Esophagus muscularis mucosa (tissue), 4 donors: ENCODE data around the gene NAT9. TPM values are rescaled to one million over a fixed set of nuclear protein-coding genes. Genes with fewer than 3 reads are reported as not detected.
A peak's percentile ranks its signal among the peaks of the same experiment; 100 is the strongest.

Experiments
- DNase-seq: peaks from one replicate; pipeline ENCODE4 v3.0.0-alpha.2; 2017; ENCODE audit errors: extremely low spot score
- H3K27ac ChIP-seq, 4 donors: fragments of 200-600 bp; sonication (generic); replicated peaks in 1 of 4; 1 replicate in 3 of 4; 2 replicates in 1 of 4; pipeline ENCODE4 v1.5.1; 2016 to 2019; ENCODE audit warnings: mild to moderate bottlenecking in 1 of 4
- H3K27me3 ChIP-seq, 4 donors: fragments of 200-600 bp; sonication (generic); one replicate each; pipeline versions ENCODE4 v1.5.1 to v1.6.0; 2016 to 2019
- H3K36me3 ChIP-seq, 4 donors: fragments of 200-600 bp; sonication (generic); one replicate each; pipeline ENCODE4 v1.5.1; 2016 to 2019
- H3K4me1 ChIP-seq, 4 donors: fragments of 200-600 bp; sonication (generic); one replicate each; pipeline ENCODE4 v1.5.1; 2016 to 2019
- H3K4me3 ChIP-seq, 4 donors: fragments of 200-600 bp; sonication (generic); 1 replicate in 2 of 4; 2 replicates in 2 of 4; pipeline ENCODE4 v1.5.1; 2016 to 2019; ENCODE audit warnings: mild to moderate bottlenecking in 4 of 4, moderate library complexity in 1 of 4
- H3K9me3 ChIP-seq, 4 donors: fragments of 200-600 bp; sonication (generic); 1 replicate in 3 of 4; 2 replicates in 1 of 4; pipeline ENCODE4 v1.5.1; 2016 to 2019
- EP300 ChIP-seq: sonication (generic); formaldehyde crosslinking; IDR thresholded peaks from one replicate; pipeline ENCODE4 v1.6.1; 2017; ENCODE audit warnings: antibody characterized with exemption
- POLR2A ChIP-seq: fragments of 450-650 bp; IDR thresholded peaks from one replicate; pipeline ENCODE4 v1.6.1; 2017; ENCODE audit warnings: antibody characterized with exemption, moderate library complexity, mild to moderate bottlenecking, low read depth
- POLR2AphosphoS5 ChIP-seq, 2 donors: sonication (generic); formaldehyde crosslinking; IDR thresholded peaks; one replicate each; pipeline ENCODE4 v1.6.1; 2017; ENCODE audit warnings: antibody characterized with exemption in 2 of 2
- WGBS: methylation state at CpG from one replicate; pipeline ENCODE4 v1.1.5; 2018; 5-methylcytosine and 5-hydroxymethylcytosine counted together
- intact Hi-C: fragments of 100-400 bp; cut with DNase I; formaldehyde crosslinking; loops from one replicate; pipeline ENCODE4 v1.15.1; 2023
- total RNA-seq, 4 donors: library from RNA; depleted of rRNA; stranded (reverse); fragments of >200 nt; gene quantifications; one replicate each; pipeline versions ENCODE4 v1.1.0 to v1.2.1, GENCODE V29; 2016
- TF ChIP-seq, protein P1 (sequence below), 3 experiments: fragments of 200-600 bp in 2 of 3; fragments of 450-650 bp in 1 of 3; sonication (generic) in 2 of 3; IDR thresholded peaks; one replicate each; pipeline ENCODE4 v1.5.1; 2017 to 2019; ENCODE audit warnings: antibody characterized with exemption in 3 of 3, mild to moderate bottlenecking in 2 of 3, moderate library complexity in 1 of 3

Gene NAT9
- total RNA-seq, 4 donors from 2014 or later, result 10.4 to 22.4 (median 17.7) TPM

DNA sequence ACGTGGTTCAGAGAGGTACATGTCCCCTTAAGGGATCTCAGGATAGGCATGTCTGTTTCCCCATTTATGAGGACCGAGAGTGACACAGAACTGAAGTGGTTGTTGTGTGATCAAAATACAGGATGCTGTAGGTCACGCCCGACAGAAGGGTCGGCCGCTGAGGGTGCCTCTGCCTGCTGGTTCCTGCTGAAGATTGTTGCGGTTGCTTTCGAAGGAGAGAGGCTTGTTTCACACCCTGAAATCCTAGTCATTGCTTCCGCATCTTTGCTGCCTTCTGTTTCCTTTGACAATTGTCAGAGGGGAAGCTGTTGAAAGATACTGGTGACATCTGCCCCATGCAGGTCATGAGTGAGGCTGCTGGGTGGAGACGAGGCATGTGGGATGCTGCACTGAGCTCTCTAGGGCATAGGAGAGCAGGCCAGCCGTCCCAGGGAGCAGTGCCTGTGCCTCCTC is 3.8 kb upstream of the NAT9 start:
- Histone ChIP-seq H3K27me3 (no peaks in the 10 kb centered on the region), H3K36me3 (peaks cover 0 to 40% (median 11%) of the 10 kb centered on the region in 4 donors), H3K4me1 (peaks cover 14 to 36% (median 26%) of the 10 kb centered on the region in 4 donors), H3K4me3 (no peak overlapping the region), H3K9me3 (no peaks in the 10 kb centered on the region), H3K27ac (peak overlapping the region in 1 of 4 donors; percentile 30)
- WGBS, result 72% methylated on average over 11 of the region's 11 CpGs
- intact Hi-C loops, result no loop called here
- TF ChIP-seq POLR2AphosphoS5 (IDR thresholded peaks at IDR 0.05), result peak; percentile 9 to 31
- TF ChIP-seq, protein P1, sequence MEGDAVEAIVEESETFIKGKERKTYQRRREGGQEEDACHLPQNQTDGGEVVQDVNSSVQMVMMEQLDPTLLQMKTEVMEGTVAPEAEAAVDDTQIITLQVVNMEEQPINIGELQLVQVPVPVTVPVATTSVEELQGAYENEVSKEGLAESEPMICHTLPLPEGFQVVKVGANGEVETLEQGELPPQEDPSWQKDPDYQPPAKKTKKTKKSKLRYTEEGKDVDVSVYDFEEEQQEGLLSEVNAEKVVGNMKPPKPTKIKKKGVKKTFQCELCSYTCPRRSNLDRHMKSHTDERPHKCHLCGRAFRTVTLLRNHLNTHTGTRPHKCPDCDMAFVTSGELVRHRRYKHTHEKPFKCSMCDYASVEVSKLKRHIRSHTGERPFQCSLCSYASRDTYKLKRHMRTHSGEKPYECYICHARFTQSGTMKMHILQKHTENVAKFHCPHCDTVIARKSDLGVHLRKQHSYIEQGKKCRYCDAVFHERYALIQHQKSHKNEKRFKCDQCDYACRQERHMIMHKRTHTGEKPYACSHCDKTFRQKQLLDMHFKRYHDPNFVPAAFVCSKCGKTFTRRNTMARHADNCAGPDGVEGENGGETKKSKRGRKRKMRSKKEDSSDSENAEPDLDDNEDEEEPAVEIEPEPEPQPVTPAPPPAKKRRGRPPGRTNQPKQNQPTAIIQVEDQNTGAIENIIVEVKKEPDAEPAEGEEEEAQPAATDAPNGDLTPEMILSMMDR (IDR thresholded peaks at IDR 0.05), result no peak
- no peak for DNase-seq

- TF ChIP-seq, protein P1 (IDR thresholded peaks at IDR 0.05), result no peak
- TF ChIP-seq EP300 (no peak), POLR2AphosphoS5 (IDR thresholded peaks at IDR 0.05) (no peak), POLR2A (no peak)
- no peak for DNase-seq
- Histone ChIP-seq H3K4me1 (peaks cover 17 to 41% (median 31%) of the 10 kb centered on the region in 4 donors), H3K36me3 (peaks cover 0 to 38% (median 11%) of the 10 kb centered on the region in 4 donors), H3K27ac (peak overlapping the region in 1 of 4 donors; percentile 30), H3K27me3 (no peaks in the 10 kb centered on the region), H3K4me3 (no peak overlapping the region), H3K9me3 (no peaks in the 10 kb centered on the region)
- 84% methylated on average over 8 of the region's 8 CpGs for WGBS
- intact Hi-C loops, result no loop called here
These were observed 3.4 kb upstream of the NAT9 start for GRCh38 chr17:74779501-74779900.

GRCh38 chr17:74778960-74779359 is 2.8 kb upstream of the NAT9 start:
- no peak for DNase-seq
- H3K27ac ChIP-seq, result no peak overlapping the region
- WGBS, result 61% methylated on average over 5 of the region's 5 CpGs
- no peaks in the 10 kb centered on the region for H3K27me3 ChIP-seq
- H3K4me1 ChIP-seq, result peaks cover 17 to 46% (median 31%) of the 10 kb centered on the region in 4 donors
- intact Hi-C loops, result no loop called here
- no peaks in the 10 kb centered on the region for H3K9me3 ChIP-seq
- TF ChIP-seq POLR2A (no peak), EP300 (no peak), POLR2AphosphoS5 (IDR thresholded peaks at IDR 0.05) (no peak)
- H3K36me3 ChIP-seq, result peaks cover 0 to 38% (median 12%) of the 10 kb centered on the region in 4 donors
- H3K4me3 ChIP-seq, result no peak overlapping the region

DNA sequence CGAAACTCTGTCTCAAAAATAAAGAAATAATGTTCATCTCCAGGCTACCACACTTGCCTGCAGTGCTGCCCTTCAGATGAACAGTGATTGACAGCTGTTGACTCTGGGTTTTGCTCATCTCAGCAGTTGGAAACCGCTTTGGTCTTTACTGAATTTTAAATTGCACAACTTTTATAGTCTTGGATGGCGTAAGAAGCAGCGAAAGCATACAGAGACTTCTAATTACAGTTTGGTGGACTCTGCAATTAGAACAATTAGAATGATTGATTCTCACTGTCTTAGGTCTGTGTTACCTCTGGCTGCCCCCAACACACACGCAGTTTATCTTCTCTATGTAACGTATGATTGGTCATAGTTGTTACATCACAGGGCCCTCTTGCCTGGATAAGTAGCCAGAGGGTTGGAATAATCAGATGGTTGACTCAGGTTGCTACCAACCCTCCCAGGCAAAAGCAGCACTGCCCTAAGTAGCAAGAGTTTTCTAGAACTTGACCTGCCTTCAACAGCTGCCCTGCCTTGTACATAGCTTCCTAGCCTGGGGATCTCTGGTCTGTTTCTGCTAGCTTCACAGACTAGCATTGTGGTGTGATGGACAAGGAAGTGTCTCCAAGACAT is 1.9 kb upstream of the NAT9 start:
- TF ChIP-seq, protein P1 (IDR thresholded peaks at IDR 0.05), result no peak
- no peak for TF ChIP-seq POLR2AphosphoS5 (IDR thresholded peaks at IDR 0.05)
- no peak for TF ChIP-seq EP300
- TF ChIP-seq POLR2A, result no peak
- intact Hi-C loops, result loop anchor here (2.0 kb wide), 1 partner anchor 29 kb away; the partner anchor contains the start of gene NHERF1
- 77% methylated on average over 6 of the region's 6 CpGs for WGBS

GRCh38 chr17:74776990-74777389 is 845 bp upstream of the NAT9 start:
- Histone ChIP-seq H3K4me1 (peaks cover 17 to 54% (median 31%) of the 10 kb centered on the region in 4 donors), H3K9me3 (no peaks in the 10 kb centered on the region), H3K36me3 (peaks cover 17 to 46% (median 31%) of the 10 kb centered on the region in 4 donors), H3K27me3 (no peaks in the 10 kb centered on the region), H3K27ac (peak overlapping the region in 3 of 4 donors; percentile 71 to 83 (median 78)), H3K4me3 (peak overlapping the region; percentile 71 to 97 (median 80))
- 45% methylated on average over 8 of the region's 10 CpGs for WGBS
- TF ChIP-seq POLR2AphosphoS5 (IDR thresholded peaks at IDR 0.05) (no peak), POLR2A (no peak), EP300 (no peak)
- TF ChIP-seq, protein P1 (IDR thresholded peaks at IDR 0.05), result no peak
- intact Hi-C loops, result loop anchor here (2.0 kb wide), 1 partner anchor 28 kb away; the partner anchor contains the start of gene NHERF1
- no peak for DNase-seq

More for the DNA sequence above, 1.9 kb upstream of the NAT9 start:
- Histone ChIP-seq H3K4me1 (peaks cover 17 to 54% (median 31%) of the 10 kb centered on the region in 4 donors), H3K27me3 (no peaks in the 10 kb centered on the region), H3K9me3 (no peaks in the 10 kb centered on the region), H3K27ac (no peak overlapping the region), H3K4me3 (no peak overlapping the region), H3K36me3 (peaks cover 6 to 45% (median 20%) of the 10 kb centered on the region in 4 donors)
- no peak for DNase-seq
